SH-SY5Y (cell line): ENCODE measurements around the gene ANKRD11.

ENCODE experiments used
- GATA2 ChIP-seq: IDR thresholded peaks from 2 replicates; pipeline ENCODE4 v1.6.1; 2011; ENCODE audit warnings: mild to moderate bottlenecking, low read depth, low read length
- GATA3 ChIP-seq: IDR thresholded peaks from 2 replicates; pipeline ENCODE4 v1.6.1; 2011; ENCODE audit warnings: low read depth, mild to moderate bottlenecking, low read length, moderate library complexity

- TF ChIP-seq GATA2, result no peak
- TF ChIP-seq GATA3, result no peak
Measured at GRCh38 chr16:89286096-89286495, 204.3 kb downstream of the ANKRD11 start.
